ENCODE results near the gene GAS2L2.

Gene GAS2L2

DNA sequence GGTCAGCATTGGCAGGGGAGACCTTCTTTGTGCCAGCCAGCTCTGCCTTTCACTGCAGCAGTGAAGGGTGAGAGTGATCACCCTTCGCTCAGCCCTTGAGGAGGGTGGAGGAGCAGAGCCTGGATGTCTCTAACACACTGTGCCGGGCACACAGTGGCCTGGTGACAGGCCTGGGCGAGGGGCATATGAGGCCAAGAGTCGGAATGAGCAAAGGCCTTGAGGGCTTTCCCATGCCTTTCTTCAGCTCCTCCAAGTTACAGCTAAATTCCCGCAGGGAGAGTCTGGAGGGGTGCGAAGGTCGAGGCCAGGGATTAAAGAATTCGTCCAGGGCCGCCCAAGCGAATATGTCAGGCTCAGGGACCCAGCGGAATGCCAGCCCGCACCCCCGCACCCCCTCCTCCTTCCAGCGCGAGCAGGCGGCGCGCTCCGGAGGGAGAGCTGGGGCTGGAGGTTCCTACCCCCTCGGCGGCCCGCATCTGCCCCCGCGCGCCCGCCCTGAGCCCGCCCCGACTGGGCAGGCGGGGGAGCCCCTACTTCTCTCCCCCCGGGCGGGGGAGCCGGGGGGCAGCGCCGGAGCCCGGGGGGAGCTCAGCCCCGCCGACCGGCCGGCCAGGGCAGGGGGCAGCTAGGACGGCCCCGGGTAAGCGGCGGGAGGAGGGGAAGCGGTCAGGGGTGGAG lies 21.7 kb downstream of the GAS2L2 start, which contains the start of gene RASL10B:
Gene RASL10B (plus strand): TSS at position 401 of the 678 bp plus-strand sequence. CDS start 3,546 bp downstream, outside the sequence.
- peaks cover 0 to 54% (median 17%) of the 10 kb centered on the region in 11 experiments; a peak in 14 of 22 replicates for H4K20me1 ChIP-seq
- peak within 1 kb of the TSS in 8 of 11 experiments; percentile 42 to 71 (median 60); a peak in 13 of 22 replicates for H3K27ac ChIP-seq
- H3K4me3 ChIP-seq = peak within 1 kb of the TSS; percentile 51 to 77 (median 68)
- peaks cover 0 to 15% (median 0%) of the 10 kb centered on the region in 11 experiments; a peak in 2 of 22 replicates for H3K27me3 ChIP-seq
- TF ChIP-seq Cebpa-rat (IDR thresholded peaks at IDR 0.05) = no peak
- H3K4me2 ChIP-seq = peak within 1 kb of the TSS; percentile 84 to 99 (median 98)
- peaks cover 18 to 45% (median 35%) of the 10 kb centered on the region in 10 experiments for H3K4me1 ChIP-seq
- peak within 1 kb of the TSS; percentile 68 to 84 (median 74); a peak in 21 of 22 replicates for H3K9ac ChIP-seq
- no peaks in the 10 kb centered on the region for H3K9me3 ChIP-seq (replicated peaks in 1 of 11)
- peaks cover 8 to 27% (median 21%) of the 10 kb centered on the region in 11 experiments; a peak in 17 of 22 replicates for H3K36me3 ChIP-seq

DNA sequence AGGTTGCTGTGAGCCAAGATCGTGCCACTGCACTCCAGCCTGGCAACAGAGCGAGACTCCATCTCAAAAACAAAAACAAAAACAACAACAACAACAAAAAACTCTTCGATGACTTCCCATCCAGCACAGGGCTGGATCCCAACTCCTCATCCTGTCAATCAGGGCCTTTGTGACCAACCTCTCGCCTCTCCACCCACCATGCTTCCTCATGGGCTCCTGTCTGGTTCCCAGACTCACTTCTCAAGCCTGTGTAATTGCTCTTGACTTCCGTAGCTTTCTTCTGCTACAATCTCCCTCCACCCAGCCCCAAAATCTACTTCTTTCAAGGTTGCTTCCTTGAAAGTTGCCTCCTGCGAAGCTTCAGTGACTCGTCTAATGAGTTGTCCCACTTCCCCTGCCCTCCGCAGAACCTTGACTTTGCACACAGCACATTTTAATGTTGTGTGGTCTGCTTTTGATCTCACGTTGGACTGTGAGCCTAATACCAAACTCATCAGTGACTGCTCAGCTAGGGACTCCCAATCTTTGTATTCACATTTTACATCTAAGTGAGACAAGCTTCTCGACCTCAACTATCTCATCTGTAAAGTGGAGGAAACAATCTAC lies 22.5 kb downstream of the GAS2L2 start:
- H3K27me3 ChIP-seq = peaks cover 0 to 15% (median 0%) of the 10 kb centered on the region in 11 experiments; a peak in 2 of 22 replicates
- TF ChIP-seq Cebpa-rat (IDR thresholded peaks at IDR 0.05) = no peak
- H3K9ac ChIP-seq = no peak overlapping the region
- H3K4me1 ChIP-seq = peaks cover 22 to 53% (median 42%) of the 10 kb centered on the region in 10 experiments
- peak overlapping the region in 1 of 10 experiments; percentile 69; a peak in 1 of 20 replicates for H3K4me3 ChIP-seq
- no peaks in the 10 kb centered on the region for H3K9me3 ChIP-seq (replicated peaks in 1 of 11)
- H3K4me2 ChIP-seq = peak overlapping the region; percentile 70 to 99 (median 84)
- peaks cover 14 to 33% (median 28%) of the 10 kb centered on the region in 11 experiments; a peak in 21 of 22 replicates for H3K36me3 ChIP-seq
- H4K20me1 ChIP-seq = peaks cover 0 to 58% (median 17%) of the 10 kb centered on the region in 11 experiments; a peak in 16 of 22 replicates
- H3K27ac ChIP-seq = no peak overlapping the region

DNA sequence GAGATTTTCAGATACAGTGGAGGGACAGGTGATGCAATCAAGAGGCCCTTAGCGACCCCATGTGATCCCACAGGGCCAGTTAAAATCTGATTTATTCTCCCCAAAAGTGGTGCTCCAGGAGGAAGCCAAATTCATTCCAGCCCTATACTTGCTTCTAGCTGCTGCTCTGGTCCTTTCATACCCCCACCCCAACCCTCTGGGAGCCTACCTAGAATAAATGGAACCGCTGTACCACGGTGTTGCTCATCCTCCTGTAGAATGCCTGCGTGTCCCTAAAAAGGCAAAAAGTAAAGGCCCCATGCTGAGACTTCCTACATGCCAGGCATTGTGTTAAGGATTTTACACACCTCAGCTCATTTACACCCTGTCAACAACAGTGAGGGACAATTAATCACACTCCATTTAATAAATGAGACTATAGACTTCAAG lies 23.6 kb downstream of the GAS2L2 start:
- no peak overlapping the region for H3K4me3 ChIP-seq
- no peak overlapping the region for H3K9ac ChIP-seq
- no peaks in the 10 kb centered on the region for H3K9me3 ChIP-seq (replicated peaks in 1 of 11)
- H3K4me1 ChIP-seq = peaks cover 23 to 55% (median 43%) of the 10 kb centered on the region in 10 experiments
- H3K4me2 ChIP-seq = no peak overlapping the region
- H3K36me3 ChIP-seq = peaks cover 25 to 44% (median 39%) of the 10 kb centered on the region in 11 experiments
- no peak overlapping the region for H3K27ac ChIP-seq
- TF ChIP-seq Cebpa-rat (IDR thresholded peaks at IDR 0.05) = 0 out of 22 replicates have a peak, but pooled peaks of 1 of the 11 experiments have one; percentile 28
- H4K20me1 ChIP-seq = peaks cover 0 to 55% (median 17%) of the 10 kb centered on the region in 11 experiments; a peak in 16 of 22 replicates
- peaks cover 0 to 15% (median 0%) of the 10 kb centered on the region in 11 experiments; a peak in 2 of 22 replicates for H3K27me3 ChIP-seq

DNA sequence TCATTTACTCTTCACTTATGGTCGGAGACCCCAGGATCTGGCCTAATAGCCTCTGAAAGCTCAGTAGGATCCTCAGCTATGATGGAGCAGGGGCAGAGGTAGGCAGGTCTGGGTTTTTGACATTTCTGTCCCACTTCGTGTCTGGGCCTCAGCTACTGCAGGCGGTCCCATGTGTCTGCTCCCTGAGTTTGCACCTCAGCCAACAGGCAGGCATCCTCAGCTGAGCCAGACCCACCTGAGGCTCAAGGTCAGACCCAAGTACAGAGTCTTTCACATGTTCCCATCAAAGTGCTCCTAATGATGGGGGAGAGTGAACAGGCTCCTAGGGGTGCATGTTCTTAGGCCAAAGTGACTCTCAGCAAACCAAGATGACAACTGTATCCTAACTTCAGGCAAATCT lies 24.5 kb downstream of the GAS2L2 start:
- H3K4me3 ChIP-seq = no peak overlapping the region
- peaks cover 33 to 52% (median 47%) of the 10 kb centered on the region in 11 experiments for H3K36me3 ChIP-seq
- TF ChIP-seq Cebpa-rat (IDR thresholded peaks at IDR 0.05) = no peak
- H3K9me3 ChIP-seq (replicated peaks in 1 of 11) = no peaks in the 10 kb centered on the region
- peaks cover 0 to 51% (median 15%) of the 10 kb centered on the region in 11 experiments; a peak in 16 of 22 replicates for H4K20me1 ChIP-seq
- no peak overlapping the region for H3K9ac ChIP-seq
- no peak overlapping the region for H3K4me2 ChIP-seq
- peaks cover 0 to 15% (median 0%) of the 10 kb centered on the region in 11 experiments; a peak in 2 of 22 replicates for H3K27me3 ChIP-seq
- peaks cover 23 to 53% (median 41%) of the 10 kb centered on the region in 10 experiments for H3K4me1 ChIP-seq
- no peak overlapping the region for H3K27ac ChIP-seq

DNA sequence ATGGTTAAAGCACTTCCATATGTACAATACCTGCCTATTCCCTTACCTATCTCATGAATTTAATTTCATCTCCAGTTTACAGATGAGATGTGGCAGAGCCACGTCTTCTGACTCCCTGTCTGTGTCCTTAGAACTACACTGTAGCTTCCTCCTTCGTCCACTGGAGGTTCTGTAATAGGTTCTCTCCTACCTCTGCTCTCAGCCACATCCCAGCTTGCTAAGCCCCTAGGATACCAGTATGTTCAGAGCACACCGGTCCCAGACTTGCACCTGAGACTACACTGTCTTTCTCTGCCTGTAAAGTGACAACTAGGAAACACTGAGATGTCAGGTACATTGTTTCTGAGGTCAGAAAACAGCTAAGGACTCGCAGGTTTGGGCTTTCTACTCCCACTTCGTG lies 25.4 kb downstream of the GAS2L2 start:
- Histone ChIP-seq H3K27ac (no peak overlapping the region), H3K9me3 (replicated peaks in 1 of 11) (no peaks in the 10 kb centered on the region), H3K4me2 (no peak overlapping the region), H3K4me3 (no peak overlapping the region), H3K27me3 (peaks cover 0 to 14% (median 0%) of the 10 kb centered on the region in 11 experiments; a peak in 2 of 22 replicates), H3K36me3 (peaks cover 42 to 62% (median 56%) of the 10 kb centered on the region in 11 experiments), H4K20me1 (peaks cover 0 to 49% (median 9%) of the 10 kb centered on the region in 11 experiments; a peak in 15 of 22 replicates), H3K4me1 (peaks cover 23 to 43% (median 38%) of the 10 kb centered on the region in 10 experiments), H3K9ac (no peak overlapping the region)
- TF ChIP-seq Cebpa-rat (IDR thresholded peaks at IDR 0.05) = no peak

DNA sequence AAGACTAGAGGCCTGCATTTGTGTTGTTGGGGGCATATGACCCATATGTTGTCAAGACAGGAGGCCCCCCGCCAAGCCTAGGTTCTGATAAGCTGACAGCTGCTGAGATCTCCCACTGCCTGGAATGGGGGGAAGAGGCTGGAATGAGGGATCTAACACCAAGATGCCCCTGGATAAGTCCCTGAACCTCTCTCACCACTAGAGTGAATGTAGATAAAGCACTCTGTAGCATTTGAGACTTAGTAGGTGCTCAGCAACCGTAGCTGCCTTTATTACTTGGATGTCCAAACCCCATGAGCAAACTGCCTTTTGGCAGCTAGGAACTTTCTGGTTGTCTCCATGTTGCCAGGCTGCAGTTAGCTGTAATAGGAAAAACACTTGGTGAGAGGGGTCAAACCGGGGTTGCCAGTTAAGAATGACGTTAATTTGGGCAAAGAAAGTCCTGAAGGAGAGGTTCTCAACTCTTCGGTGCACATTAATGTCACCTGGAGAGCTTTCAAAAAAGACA lies 26.0 kb downstream of the GAS2L2 start:
- peaks cover 0 to 7% (median 0%) of the 10 kb centered on the region in 11 experiments; a peak in 2 of 22 replicates for H3K27me3 ChIP-seq
- peaks cover 0 to 43% (median 8%) of the 10 kb centered on the region in 11 experiments; a peak in 12 of 22 replicates for H4K20me1 ChIP-seq
- no peaks in the 10 kb centered on the region for H3K9me3 ChIP-seq (replicated peaks in 1 of 11)
- peak overlapping the region in 6 of 11 experiments; percentile 41 to 73 (median 58); a peak in 8 of 22 replicates for H3K4me2 ChIP-seq
- no peak overlapping the region for H3K4me3 ChIP-seq
- peaks cover 23 to 37% (median 31%) of the 10 kb centered on the region in 10 experiments for H3K4me1 ChIP-seq
- peaks cover 49 to 67% (median 63%) of the 10 kb centered on the region in 11 experiments for H3K36me3 ChIP-seq
- H3K9ac ChIP-seq = no peak overlapping the region
- TF ChIP-seq Cebpa-rat (IDR thresholded peaks at IDR 0.05) = no peak
- no peak overlapping the region for H3K27ac ChIP-seq

DNA sequence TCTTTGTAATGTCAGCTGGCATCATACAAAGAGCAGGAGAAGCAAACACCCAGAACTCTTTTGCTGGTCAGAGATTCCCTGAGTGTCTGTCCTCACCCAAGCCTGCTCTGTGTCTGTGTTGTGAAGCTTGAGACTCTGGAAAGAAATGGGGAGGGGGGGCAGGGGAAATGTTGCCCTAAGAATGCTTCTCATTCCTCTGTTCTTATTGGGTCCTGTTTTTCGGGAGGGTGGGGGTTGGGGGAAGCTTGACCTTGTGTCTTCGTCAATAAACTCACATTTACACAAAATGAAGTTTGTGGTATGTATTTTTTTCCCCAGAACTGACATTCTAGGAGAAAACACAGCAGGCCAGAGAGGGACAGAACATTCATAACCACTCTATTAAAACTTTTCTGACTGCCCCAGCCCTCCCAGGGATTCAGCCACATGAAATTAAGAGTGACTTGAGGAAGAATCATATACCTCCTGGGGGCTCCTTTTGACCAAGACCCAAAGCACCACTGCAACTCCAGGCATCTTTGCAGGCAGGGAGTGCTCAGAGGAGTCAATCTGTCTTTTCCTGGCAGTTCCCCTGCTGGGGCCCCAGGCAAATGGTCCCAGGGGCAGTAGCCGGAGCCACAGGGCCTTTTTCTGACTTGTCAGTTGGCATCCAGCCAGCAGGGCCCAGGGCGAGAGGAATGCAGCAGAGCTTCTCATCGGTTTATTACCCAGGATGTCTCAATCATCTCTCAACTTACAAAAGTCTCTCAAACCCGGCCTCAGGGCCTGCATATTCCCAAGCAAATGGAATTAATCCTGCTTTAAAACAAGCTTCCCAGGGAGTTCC lies 26.7 kb downstream of the GAS2L2 start:
- Histone ChIP-seq H3K9me3 (replicated peaks in 1 of 11) (no peaks in the 10 kb centered on the region), H3K4me3 (no peak overlapping the region), H3K36me3 (peaks cover 55 to 74% (median 69%) of the 10 kb centered on the region in 11 experiments), H3K4me1 (peaks cover 22 to 35% (median 30%) of the 10 kb centered on the region in 10 experiments), H3K27ac (no peak overlapping the region), H3K27me3 (peaks cover 0 to 4% (median 0%) of the 10 kb centered on the region in 11 experiments; a peak in 1 of 22 replicates), H3K9ac (0 out of 22 replicates have a peak overlapping the region, but pooled peaks of 1 of the 11 experiments have one; percentile 30), H4K20me1 (peaks cover 0 to 42% (median 8%) of the 10 kb centered on the region in 11 experiments; a peak in 12 of 22 replicates), H3K4me2 (peak overlapping the region in 7 of 11 experiments; percentile 23 to 73 (median 57); a peak in 13 of 22 replicates)
- no peak for TF ChIP-seq Cebpa-rat (IDR thresholded peaks at IDR 0.05)

DNA sequence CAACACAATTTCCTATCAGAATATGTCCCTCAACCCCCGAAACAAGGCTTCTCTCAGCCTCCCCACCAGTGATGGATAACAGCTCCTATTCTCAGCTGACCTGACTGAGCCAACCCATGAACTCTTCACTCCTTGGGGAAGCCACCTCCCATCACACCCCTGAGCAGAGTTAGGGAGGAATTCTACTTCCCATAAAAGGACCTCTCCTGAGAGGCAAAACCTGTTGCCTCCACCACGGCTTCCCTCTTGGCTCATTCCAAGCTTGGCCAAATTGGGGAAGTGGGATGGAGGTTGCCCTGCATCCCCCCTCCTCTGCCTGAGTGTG lies 27.3 kb downstream of the GAS2L2 start:
- no peaks in the 10 kb centered on the region for H3K27me3 ChIP-seq
- no peaks in the 10 kb centered on the region for H3K9me3 ChIP-seq (replicated peaks in 1 of 11)
- H3K4me1 ChIP-seq = peaks cover 17 to 29% (median 24%) of the 10 kb centered on the region in 10 experiments
- TF ChIP-seq Cebpa-rat (IDR thresholded peaks at IDR 0.05) = no peak
- H4K20me1 ChIP-seq = peaks cover 0 to 41% (median 8%) of the 10 kb centered on the region in 11 experiments; a peak in 12 of 22 replicates
- no peak overlapping the region for H3K27ac ChIP-seq
- H3K4me3 ChIP-seq = no peak overlapping the region
- peak overlapping the region in 6 of 11 experiments; percentile 0 to 66 (median 24); a peak in 6 of 22 replicates for H3K4me2 ChIP-seq
- H3K9ac ChIP-seq = no peak overlapping the region
- peaks cover 61 to 79% (median 75%) of the 10 kb centered on the region in 11 experiments for H3K36me3 ChIP-seq

Data from BLaER1 treated with 17β-estradiol and CSF1 and Interleukin-3, amounts not matched to agents 10 nM and 100 nM (cell line).